Natural killer cell (primary cell): ENCODE data around the gene TEC. TPM values are rescaled to one million over a fixed set of nuclear protein-coding genes. Genes with fewer than 3 reads are reported as not detected.
A peak's percentile ranks its signal among the peaks of the same experiment; 100 is the strongest.

ENCODE experiments used
- ATAC-seq, 3 donors: fragments of 150-1000 bp in 2 of 3; fragments of 200-7000 bp in 1 of 3; cut with Tn5 transposase; 1 replicate in 1 of 3; 2 replicates in 2 of 3; pipeline ENCODE4 v1.10.0; 2021; ENCODE audit warnings: mild to moderate bottlenecking in 2 of 3, moderate library complexity in 2 of 3
- DNase-seq, 2 donors: peaks; one replicate each; pipeline versions ENCODE4 v3.0.0 to v3.0.0-alpha.2; 2013 to 2021; ENCODE audit warnings: mixed read lengths in 1 of 2
- H3K27ac ChIP-seq: one replicate; pipeline ENCODE4 v1.5.1; 2013; ENCODE audit warnings: mild to moderate bottlenecking, low read length
- H3K27me3 ChIP-seq: one replicate; pipeline ENCODE4 v1.6.1; 2013; ENCODE audit warnings: low read length; ENCODE audit not compliant: control insufficient read depth, insufficient read depth
- H3K36me3 ChIP-seq: one replicate; pipeline ENCODE4 v1.6.1; 2013; ENCODE audit warnings: low read length; ENCODE audit not compliant: control insufficient read depth, insufficient read depth
- H3K4me1 ChIP-seq: one replicate; pipeline ENCODE4 v1.6.1; 2013; ENCODE audit warnings: low read length; ENCODE audit not compliant: control insufficient read depth, insufficient read depth
- H3K4me3 ChIP-seq: one replicate; pipeline ENCODE4 v1.5.1; 2013; ENCODE audit warnings: low read length
- H3K9me3 ChIP-seq: one replicate; pipeline ENCODE4 v1.6.1; 2013; ENCODE audit warnings: low read length; ENCODE audit not compliant: control insufficient read depth, insufficient read depth
- H3K27ac Mint-ChIP-seq, 2 donors: one replicate each; pipeline ENCODE4 v1.8.0; 2022; ENCODE audit warnings: mild to moderate bottlenecking in 2 of 2, mixed read lengths in 2 of 2, moderate library complexity in 1 of 2
- H3K27me3 Mint-ChIP-seq, 2 donors: one replicate each; pipeline ENCODE4 v1.8.0; 2022; ENCODE audit warnings: low read depth in 2 of 2, mixed read lengths in 2 of 2
- H3K36me3 Mint-ChIP-seq: one replicate; pipeline ENCODE4 v1.8.0; 2022; ENCODE audit warnings: mixed read lengths
- H3K4me1 Mint-ChIP-seq, 2 donors: one replicate each; pipeline ENCODE4 v1.8.0; 2022; ENCODE audit warnings: mixed read lengths in 2 of 2
- H3K4me3 Mint-ChIP-seq: one replicate; pipeline ENCODE4 v1.8.0; 2022; ENCODE audit warnings: mild to moderate bottlenecking, moderate library complexity, mixed read lengths
- H3K9me3 Mint-ChIP-seq, 2 donors: one replicate each; pipeline ENCODE4 v1.8.0; 2022; ENCODE audit warnings: mixed read lengths in 2 of 2
- CTCF ChIP-seq: fragments of 200-600 bp; IDR thresholded peaks from one replicate; pipeline ENCODE4 v1.8.0; 2022; ENCODE audit warnings: antibody characterized with exemption
- WGBS: methylation state at CpG from one replicate; pipeline ENCODE4 v1.1.7; 2013; ENCODE audit warnings: missing lambda C conversion rate; ENCODE audit not compliant: insufficient coverage; 5-methylcytosine and 5-hydroxymethylcytosine counted together
- intact Hi-C: fragments of 100-400 bp; cut with micrococcal nuclease; formaldehyde crosslinking; loops from one replicate; pipeline ENCODE4 v1.14.2; 2022
- total RNA-seq, 4 donors: library from RNA; stranded (reverse); fragments of 120-200 nt in 1 of 4; gene quantifications; one replicate each; pipeline versions ENCODE4 v1.2.3 to v1.2.4, GENCODE V29; 2013 to 2022

The TEC gene
- total RNA-seq, 3 donors from 2014 or later (not counting 1 experiment from before 2014, with no cell fraction given): 4.0 to 7.4 (median 4.7) TPM

GRCh38 chr4:48103483-48104139 is 166.0 kb downstream of the TEC start:
- Histone ChIP-seq H3K4me1 (peaks cover 14% of the 10 kb centered on the region), H3K27me3 (no peaks in the 10 kb centered on the region), H3K9me3 (no peaks in the 10 kb centered on the region), H3K4me3 (no peak overlapping the region), H3K27ac (peak overlapping the region; percentile 45), H3K36me3 (peaks cover 72% of the 10 kb centered on the region)
- Mint-ChIP-seq H3K4me3 (peak overlapping the region; percentile 25), H3K9me3 (no peaks in the 10 kb centered on the region), H3K27ac (peak overlapping the region; percentile 88 to 90), H3K4me1 (peaks cover 52 to 56% of the 10 kb centered on the region in 2 donors), H3K36me3 (peaks cover 10% of the 10 kb centered on the region), H3K27me3 (no peaks in the 10 kb centered on the region)
- WGBS: 67% methylated on average over 3 of the region's 3 CpGs
- intact Hi-C loops: no loop called here
- no peak for TF ChIP-seq CTCF
- DNase-seq (no peak), ATAC-seq (no peak)

GRCh38 chr4:48102303-48102702 is 167.3 kb downstream of the TEC start:
- Histone ChIP-seq H3K27me3 (no peaks in the 10 kb centered on the region), H3K4me1 (peaks cover 12% of the 10 kb centered on the region), H3K36me3 (peaks cover 70% of the 10 kb centered on the region), H3K27ac (no peak overlapping the region), H3K9me3 (no peaks in the 10 kb centered on the region), H3K4me3 (no peak overlapping the region)
- DNase-seq (no peak), ATAC-seq (peak in 2 of 3 donors; percentile 73 to 74)
- no peaks in the 10 kb centered on the region for H3K27me3 Mint-ChIP-seq
- peaks cover 10% of the 10 kb centered on the region for H3K36me3 Mint-ChIP-seq
- no peaks in the 10 kb centered on the region for H3K9me3 Mint-ChIP-seq
- 38% methylated on average over 3 of the region's 3 CpGs for WGBS
- H3K4me3 Mint-ChIP-seq: no peak overlapping the region
- intact Hi-C loops: no loop called here
- no peak for TF ChIP-seq CTCF
- H3K4me1 Mint-ChIP-seq: peaks cover 44 to 49% of the 10 kb centered on the region in 2 donors
- peak overlapping the region; percentile 88 to 90 for H3K27ac Mint-ChIP-seq

- Histone ChIP-seq H3K36me3 (peaks cover 72% of the 10 kb centered on the region), H3K27ac (no peak overlapping the region), H3K4me3 (no peak overlapping the region), H3K4me1 (peaks cover 12% of the 10 kb centered on the region), H3K27me3 (no peaks in the 10 kb centered on the region), H3K9me3 (no peaks in the 10 kb centered on the region)
- TF ChIP-seq CTCF: no peak
- no CpG with 5 or more reads among the region's 1 CpG for WGBS
- no peaks in the 10 kb centered on the region for H3K9me3 Mint-ChIP-seq
- H3K4me1 Mint-ChIP-seq: peaks cover 35 to 40% of the 10 kb centered on the region in 2 donors
- peak overlapping the region; percentile 21 for H3K4me3 Mint-ChIP-seq
- no peak for DNase-seq
- H3K27ac Mint-ChIP-seq: peak overlapping the region; percentile 88 to 90
- no peaks in the 10 kb centered on the region for H3K27me3 Mint-ChIP-seq
- no peak for ATAC-seq
- peaks cover 10% of the 10 kb centered on the region for H3K36me3 Mint-ChIP-seq
- intact Hi-C loops: no loop called here
Measured at GRCh38 chr4:48100256-48100655, 169.4 kb downstream of the TEC start.

GRCh38 chr4:48095441-48095840 is 174.2 kb downstream of the TEC start:
- no peaks in the 10 kb centered on the region for H3K27me3 Mint-ChIP-seq
- DNase-seq: no peak
- intact Hi-C loops: no loop called here
- peaks cover 83% of the 10 kb centered on the region for H3K36me3 ChIP-seq
- ATAC-seq: no peak
- TF ChIP-seq CTCF: no peak
- no peaks in the 10 kb centered on the region for H3K36me3 Mint-ChIP-seq
- no peaks in the 10 kb centered on the region for H3K9me3 ChIP-seq
- H3K4me1 Mint-ChIP-seq: peaks cover 15 to 38% of the 10 kb centered on the region in 2 donors
- H3K9me3 Mint-ChIP-seq: no peaks in the 10 kb centered on the region
- no peak overlapping the region for H3K27ac Mint-ChIP-seq
- no peak overlapping the region for H3K27ac ChIP-seq
- 91% methylated on average over 2 of the region's 2 CpGs for WGBS
- H3K4me1 ChIP-seq: peaks cover 2% of the 10 kb centered on the region
- no peak overlapping the region for H3K4me3 Mint-ChIP-seq
- H3K27me3 ChIP-seq: no peaks in the 10 kb centered on the region
- no peak overlapping the region for H3K4me3 ChIP-seq
